DOHH2 (cell line): ENCODE data around the gene HBG2.

Source experiments
- H3F3A ChIP-seq: fragments of 200-600 bp; sonication (generic), shearing (Covaris generic); 2 replicates; pipeline ENCODE4 v1.6.0; 2016; ENCODE audit warnings: antibody characterized with exemption, mild to moderate bottlenecking; ENCODE audit not compliant: control insufficient read depth, insufficient read depth
- H3K27ac ChIP-seq: fragments of 200-600 bp; sonication (generic); 2 replicates; pipeline ENCODE4 v1.5.1; 2014; ENCODE audit warnings: low read depth, mild to moderate bottlenecking, low read length, moderate library complexity
- H3K27me3 ChIP-seq: fragments of 200-600 bp; sonication (generic); 2 replicates; pipeline ENCODE4 v1.6.1; 2014; ENCODE audit warnings: mild to moderate bottlenecking, low read length, mixed read lengths; ENCODE audit not compliant: control insufficient read depth
- H3K36me3 ChIP-seq: fragments of 200-600 bp; sonication (generic); 2 replicates; pipeline ENCODE4 v1.6.1; 2014; ENCODE audit warnings: mild to moderate bottlenecking, low read length, moderate library complexity, mixed read lengths; ENCODE audit not compliant: control insufficient read depth
- H3K4me1 ChIP-seq: fragments of 200-600 bp; sonication (generic); 2 replicates; pipeline ENCODE4 v1.6.1; 2014; ENCODE audit warnings: mild to moderate bottlenecking, low read length, mixed read lengths; ENCODE audit not compliant: control insufficient read depth
- H3K4me2 ChIP-seq: fragments of 200-600 bp; sonication (generic); 2 replicates; pipeline ENCODE4 v1.6.0; 2014; ENCODE audit warnings: mild to moderate bottlenecking, low read length, moderate library complexity
- H3K4me3 ChIP-seq: fragments of 200-600 bp; sonication (generic); 2 replicates; pipeline ENCODE4 v1.5.1; 2014; ENCODE audit warnings: mild to moderate bottlenecking, low read length, mixed read lengths
- H3K79me2 ChIP-seq: fragments of 200-600 bp; sonication (generic); 2 replicates; pipeline ENCODE4 v1.6.1; 2014; ENCODE audit warnings: mild to moderate bottlenecking, low read length, mixed read lengths; ENCODE audit not compliant: control insufficient read depth
- H3K9me2 ChIP-seq: fragments of 200-600 bp; sonication (generic); replicated peaks from 2 replicates; pipeline ENCODE4 v1.6.1; 2014; ENCODE audit warnings: mild to moderate bottlenecking, low read length, mixed read lengths; ENCODE audit not compliant: control insufficient read depth
- H3K9me3 ChIP-seq: fragments of 200-600 bp; sonication (generic); 2 replicates; pipeline ENCODE4 v1.6.1; 2014; ENCODE audit warnings: antibody characterized with exemption, low read length, mixed read lengths; ENCODE audit not compliant: control insufficient read depth, insufficient read depth
- H4K20me1 ChIP-seq: fragments of 200-600 bp; sonication (generic); 2 replicates; pipeline ENCODE4 v1.6.0; 2014; ENCODE audit warnings: low read depth, mild to moderate bottlenecking, antibody characterized with exemption, low read length, moderate library complexity; ENCODE audit not compliant: control insufficient read depth, insufficient read depth
- CTCF ChIP-seq: fragments of 200-600 bp; sonication (generic); IDR thresholded peaks from one replicate; pipeline ENCODE4 v1.5.1; 2014; ENCODE audit warnings: antibody characterized with exemption, mild to moderate bottlenecking, low read depth, low read length; ENCODE audit not compliant: poor library complexity, severe bottlenecking
- EZH2phosphoT487 ChIP-seq: fragments of 200-600 bp; sonication (generic); IDR thresholded peaks from 2 replicates; pipeline ENCODE4 v1.6.1; 2017; ENCODE audit warnings: borderline replicate concordance, mild to moderate bottlenecking, antibody characterized with exemption, low read length, moderate library complexity, mixed read lengths

HBG2 gene

GRCh38 chr11:5252919-5253265 lies 1.7 kb downstream of the HBG2 start:
- Histone ChIP-seq H3K27ac (no peak overlapping the region), H3K36me3 (no peaks in the 10 kb centered on the region), H3K79me2 (no peaks in the 10 kb centered on the region), H3K4me1 (no peaks in the 10 kb centered on the region), H3K4me2 (no peak overlapping the region), H3F3A (no peaks in the 10 kb centered on the region), H3K4me3 (no peak overlapping the region), H4K20me1 (no peaks in the 10 kb centered on the region), H3K9me2 (no peaks in the 10 kb centered on the region), H3K27me3 (no peaks in the 10 kb centered on the region), H3K9me3 (no peaks in the 10 kb centered on the region)
- TF ChIP-seq CTCF (no peak), EZH2phosphoT487 (no peak)

- Histone ChIP-seq H3K36me3 (no peaks in the 10 kb centered on the region), H4K20me1 (no peaks in the 10 kb centered on the region), H3K9me2 (no peaks in the 10 kb centered on the region), H3K4me1 (no peaks in the 10 kb centered on the region), H3K27ac (no peak overlapping the region), H3K4me3 (no peak overlapping the region), H3K4me2 (no peak overlapping the region), H3K79me2 (no peaks in the 10 kb centered on the region), H3F3A (no peaks in the 10 kb centered on the region), H3K27me3 (no peaks in the 10 kb centered on the region), H3K9me3 (no peaks in the 10 kb centered on the region)
- TF ChIP-seq CTCF = no peak
- TF ChIP-seq EZH2phosphoT487 = no peak
Observed at GRCh38 chr11:5252192-5252918, 2.2 kb downstream of the HBG2 start.

GRCh38 chr11:5251746-5252145 lies 2.8 kb downstream of the HBG2 start:
- H3K4me3 ChIP-seq = no peak overlapping the region
- no peak overlapping the region for H3K27ac ChIP-seq
- H3K36me3 ChIP-seq = no peaks in the 10 kb centered on the region
- TF ChIP-seq EZH2phosphoT487 (no peak), CTCF (no peak)
- H3K27me3 ChIP-seq = no peaks in the 10 kb centered on the region
- no peak overlapping the region for H3K4me2 ChIP-seq
- no peaks in the 10 kb centered on the region for H3F3A ChIP-seq
- H3K9me3 ChIP-seq = no peaks in the 10 kb centered on the region
- H3K79me2 ChIP-seq = no peaks in the 10 kb centered on the region
- H3K9me2 ChIP-seq = no peaks in the 10 kb centered on the region
- no peaks in the 10 kb centered on the region for H3K4me1 ChIP-seq
- H4K20me1 ChIP-seq = no peaks in the 10 kb centered on the region
